NCI-H1105 (cell line): Measurements from ENCODE around the gene IFT81.
"Not testable (repeated sequence)": the region's sequence is repeated elsewhere in the genome, so short reads cannot be mapped to it uniquely, and the experiment has no call there.

Experiments used
- DNase-seq: peaks from one replicate; lab custom pipeline; 2025; lab: John Stamatoyannopoulos, UW

Gene IFT81

DNA sequence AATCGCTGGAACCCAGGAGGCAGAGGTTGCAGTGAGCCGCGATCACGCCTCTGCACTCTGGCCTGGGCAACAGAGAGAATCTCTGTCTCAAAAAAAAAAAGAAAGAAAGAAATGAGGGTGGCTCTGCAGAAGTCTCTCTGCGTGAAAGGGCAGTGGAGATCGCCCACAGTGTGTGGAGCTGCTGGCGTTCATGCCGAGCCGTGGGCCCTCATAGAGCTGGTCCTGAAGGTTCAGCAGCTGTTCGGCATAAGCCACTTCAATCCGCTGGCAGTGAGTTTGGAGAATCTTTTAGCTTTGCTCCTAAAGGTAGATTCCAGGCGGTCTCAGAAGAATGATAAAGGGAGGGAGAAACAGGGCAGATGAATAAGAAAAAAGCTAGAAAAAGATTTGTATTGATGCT, 120.2 kb downstream of the IFT81 start:
- no peak for DNase-seq

DNA sequence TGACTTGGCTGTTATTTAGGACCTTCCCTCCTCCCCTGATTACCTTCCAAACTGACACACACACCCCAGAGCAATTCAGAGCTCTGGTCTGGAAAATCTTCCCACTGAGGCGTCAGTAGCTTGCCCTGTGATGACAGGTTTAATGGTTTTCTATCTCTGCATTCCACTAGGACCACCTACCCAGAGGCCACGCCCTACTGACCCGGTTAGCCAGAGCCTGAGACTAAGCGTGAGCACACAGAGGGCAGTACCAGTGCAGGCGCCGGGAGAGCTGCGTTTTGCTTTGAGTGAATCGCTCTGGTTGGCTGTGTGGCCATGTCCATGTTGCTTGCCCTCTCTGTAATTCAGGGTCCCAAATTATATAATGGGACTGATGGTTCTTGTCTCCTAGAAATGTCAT, 120.7 kb downstream of the IFT81 start:
- no peak for DNase-seq

DNA sequence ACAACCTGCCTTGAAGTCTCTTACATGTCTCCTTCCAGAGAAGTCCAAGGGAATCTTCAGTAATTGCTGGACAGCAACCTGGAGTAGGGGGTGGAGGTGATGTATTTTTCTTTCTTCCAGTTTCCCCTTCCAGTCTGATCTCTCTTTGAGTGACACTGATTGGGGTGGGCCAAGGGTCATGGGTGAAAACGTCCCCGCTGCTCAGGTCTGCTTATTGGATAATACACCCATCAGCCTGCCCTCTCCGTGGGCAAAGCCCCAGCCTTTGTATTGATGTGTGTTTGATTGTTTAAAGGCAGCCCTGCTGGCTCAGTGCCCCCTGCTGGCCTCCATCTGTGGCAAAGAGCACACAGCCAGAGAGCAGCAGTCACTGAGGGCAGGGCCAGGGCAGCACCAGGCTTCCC, 121.2 kb downstream of the IFT81 start:
- no peak for DNase-seq

DNA sequence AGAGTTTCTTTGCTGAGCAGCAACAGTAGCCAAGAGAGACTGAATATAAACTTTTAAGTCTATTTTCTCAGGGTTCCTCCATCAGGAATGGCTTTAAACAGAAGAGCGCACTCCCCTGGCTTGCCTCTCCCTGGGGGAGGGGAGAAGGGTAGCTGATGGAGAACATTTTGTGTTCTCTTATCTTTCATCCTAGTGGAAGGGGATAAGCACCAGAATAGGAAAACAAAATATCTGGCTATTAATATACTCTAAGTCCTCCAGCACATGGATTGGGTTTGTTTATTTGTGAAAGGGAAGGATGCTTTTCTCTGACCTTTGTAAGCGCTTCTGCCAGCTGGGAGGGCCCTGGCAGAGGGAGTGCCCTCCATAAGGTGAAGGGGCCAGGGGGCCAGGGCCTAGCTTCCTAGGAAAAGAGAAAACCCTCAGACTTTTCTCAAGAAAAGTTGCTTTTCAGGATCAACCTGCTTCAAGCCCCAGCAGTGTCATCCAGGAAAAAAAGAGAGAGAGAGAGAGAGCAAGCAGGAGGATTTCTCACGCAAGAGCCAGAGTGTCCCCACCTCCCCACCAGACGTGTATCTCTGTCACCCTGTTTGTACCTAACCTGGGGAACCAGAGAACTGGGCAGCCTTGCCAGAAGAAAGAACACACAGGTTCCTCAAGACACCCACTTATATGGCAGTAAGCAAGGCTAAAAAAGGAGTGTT, 122.6 kb downstream of the IFT81 start:
- no peak for DNase-seq

DNA sequence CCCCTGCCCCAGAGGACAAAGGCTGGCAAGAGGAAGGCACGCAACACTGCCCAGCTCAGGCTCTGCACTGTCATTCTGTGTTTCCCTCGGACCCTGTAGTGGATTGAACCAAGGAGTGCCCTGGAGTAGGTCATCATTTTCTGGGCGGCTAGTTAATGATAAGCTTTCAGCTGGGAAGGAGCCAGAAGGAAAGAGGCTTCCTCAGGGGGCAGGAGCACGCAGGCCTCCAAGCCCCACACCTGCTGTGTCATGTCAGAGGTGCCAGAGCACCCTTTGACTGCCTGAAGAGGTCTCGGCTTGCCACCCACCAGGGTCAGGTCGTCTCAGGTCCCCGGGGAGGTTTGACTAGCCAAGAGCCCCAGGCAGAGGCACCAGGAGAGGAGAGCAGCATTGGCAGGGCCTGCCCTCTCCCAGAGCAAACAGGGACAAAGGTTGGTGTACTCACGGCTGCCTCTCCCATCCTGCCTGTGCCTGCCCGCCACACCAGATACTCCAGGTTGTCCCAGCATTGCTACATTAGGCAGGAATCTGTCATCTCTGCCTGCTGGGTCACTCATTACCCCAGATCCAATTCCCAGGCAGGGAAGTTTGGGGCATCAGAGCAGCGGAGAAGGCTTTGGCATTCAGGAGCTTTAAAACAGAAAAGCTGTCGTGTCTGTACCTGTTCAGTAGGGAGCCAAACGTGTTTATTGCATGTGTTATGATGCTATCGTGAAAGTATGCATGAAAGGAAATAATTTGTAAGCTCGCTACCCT, 123.4 kb downstream of the IFT81 start:
- DNase-seq: no peak

DNA sequence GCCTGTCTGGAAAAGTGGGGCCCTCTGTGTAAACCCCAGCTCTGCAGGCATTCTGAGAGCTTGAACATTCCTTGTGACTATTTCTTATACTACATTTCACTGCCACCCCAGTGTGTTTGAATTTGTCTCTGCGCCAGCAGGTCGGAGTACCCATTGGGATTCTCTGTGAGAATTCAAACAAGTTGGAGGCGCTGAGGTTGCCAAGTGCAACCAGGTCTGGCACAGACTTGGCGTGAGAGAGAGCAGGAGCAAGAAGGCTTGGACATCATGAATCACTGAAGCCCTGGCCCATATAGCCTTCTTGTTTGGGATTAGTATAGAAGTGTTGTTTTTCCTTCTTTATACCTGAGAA, 123.9 kb downstream of the IFT81 start:
- no peak for DNase-seq

DNA sequence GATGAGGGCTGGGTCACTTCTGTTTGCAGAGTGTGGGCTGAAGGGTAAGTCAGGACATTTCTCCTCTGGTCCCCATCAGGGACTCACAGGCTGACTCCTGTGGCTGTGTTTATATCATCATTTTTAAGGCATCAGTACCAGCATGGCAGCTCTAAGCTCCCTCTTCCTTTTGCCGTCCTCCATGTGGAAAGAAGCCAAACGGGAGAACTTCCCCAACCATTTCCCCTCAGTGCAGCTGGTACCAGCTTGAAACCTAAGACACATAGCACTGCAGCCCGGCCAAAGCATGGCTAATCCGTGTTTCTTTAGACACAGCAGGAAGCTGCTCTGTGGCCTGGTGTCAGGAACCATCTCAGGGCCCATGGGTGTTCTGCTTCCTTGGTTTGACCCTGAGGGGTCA, 124.9 kb downstream of the IFT81 start:
- no peak for DNase-seq

DNA sequence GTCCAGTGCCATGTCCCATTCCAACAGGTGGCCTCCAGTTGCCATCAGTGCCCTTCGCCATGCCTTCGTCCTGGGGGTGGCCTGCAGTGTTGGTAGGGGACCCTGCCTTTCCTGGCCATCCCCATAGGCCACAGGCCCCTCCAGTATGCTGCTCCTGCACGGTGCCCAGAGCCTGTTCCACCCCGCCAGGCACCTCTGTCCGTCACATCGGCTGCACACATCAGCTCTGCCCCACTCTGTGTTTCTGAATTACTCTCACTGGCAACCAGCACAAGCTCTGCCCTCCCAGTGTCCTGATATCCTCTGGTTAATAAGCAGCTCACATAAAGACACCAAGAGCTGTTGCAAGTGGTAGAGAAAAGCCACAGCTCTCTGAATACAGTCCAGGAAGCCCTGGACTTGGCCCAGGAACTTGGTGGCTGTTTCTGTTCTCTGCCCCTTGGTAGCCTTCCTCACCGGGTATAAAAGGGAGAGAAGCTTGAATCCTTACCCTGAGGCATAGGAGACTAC, 125.6 kb downstream of the IFT81 start:
- no peak for DNase-seq

DNA sequence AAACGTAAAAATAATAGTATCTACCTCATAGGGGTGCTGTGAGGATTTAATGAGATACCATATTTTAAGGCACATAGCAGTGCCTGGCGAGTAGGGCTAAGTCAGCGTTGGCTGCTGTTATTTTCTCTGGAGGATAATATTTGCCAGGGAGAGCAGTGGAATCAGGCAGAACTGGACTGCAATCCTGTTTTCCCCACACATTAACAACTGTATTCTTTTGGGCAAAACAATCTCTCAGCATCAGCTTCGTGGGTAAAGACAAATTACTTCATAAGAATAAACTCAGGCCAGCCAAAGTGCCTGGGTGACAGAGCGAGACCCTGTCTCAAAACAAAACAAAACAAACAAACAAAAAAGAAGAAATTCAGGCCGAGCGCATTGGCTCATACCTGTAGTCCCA, 127.2 kb downstream of the IFT81 start:
- no peak for DNase-seq

DNA sequence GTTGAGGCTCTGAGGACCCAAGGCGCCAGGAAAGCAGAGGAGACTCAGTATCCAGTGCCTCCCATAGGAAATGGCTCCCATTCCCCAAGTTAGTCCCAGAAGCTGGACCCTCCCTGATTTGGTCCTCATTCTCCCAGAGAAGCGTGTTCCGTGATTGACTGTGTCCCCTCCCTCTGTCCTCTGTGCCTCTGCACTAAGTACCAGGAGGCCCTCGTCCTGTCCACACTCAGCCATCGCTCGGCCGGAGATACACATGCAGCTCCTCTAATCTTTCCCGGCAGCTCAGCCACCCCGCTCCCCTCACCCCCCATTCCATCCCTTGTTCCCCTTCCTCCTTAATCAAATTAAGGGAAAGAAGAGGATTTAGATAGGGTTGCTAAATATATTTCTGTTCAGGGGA, 128.6 kb downstream of the IFT81 start:
- DNase-seq: no peak

DNA sequence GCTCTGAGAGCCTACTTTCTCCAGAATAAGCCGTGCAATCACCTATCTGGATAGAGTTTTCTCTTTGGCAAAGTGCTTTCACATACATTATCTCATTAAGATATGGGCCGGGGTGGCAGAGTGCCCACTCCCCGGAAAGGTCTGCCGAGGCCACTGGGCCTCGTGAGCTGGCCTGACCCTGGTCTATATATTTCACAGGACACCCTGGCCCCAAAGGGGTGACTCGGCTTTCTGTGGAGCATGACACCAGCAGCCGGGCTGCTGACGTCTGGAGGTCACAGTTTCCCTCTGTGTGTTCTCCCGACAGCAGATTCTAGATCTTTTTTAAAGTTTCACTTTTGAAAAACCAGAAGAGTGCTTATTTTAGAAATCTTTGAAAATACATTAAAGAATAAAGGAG, 129.0 kb downstream of the IFT81 start:
- DNase-seq: no peak

DNA sequence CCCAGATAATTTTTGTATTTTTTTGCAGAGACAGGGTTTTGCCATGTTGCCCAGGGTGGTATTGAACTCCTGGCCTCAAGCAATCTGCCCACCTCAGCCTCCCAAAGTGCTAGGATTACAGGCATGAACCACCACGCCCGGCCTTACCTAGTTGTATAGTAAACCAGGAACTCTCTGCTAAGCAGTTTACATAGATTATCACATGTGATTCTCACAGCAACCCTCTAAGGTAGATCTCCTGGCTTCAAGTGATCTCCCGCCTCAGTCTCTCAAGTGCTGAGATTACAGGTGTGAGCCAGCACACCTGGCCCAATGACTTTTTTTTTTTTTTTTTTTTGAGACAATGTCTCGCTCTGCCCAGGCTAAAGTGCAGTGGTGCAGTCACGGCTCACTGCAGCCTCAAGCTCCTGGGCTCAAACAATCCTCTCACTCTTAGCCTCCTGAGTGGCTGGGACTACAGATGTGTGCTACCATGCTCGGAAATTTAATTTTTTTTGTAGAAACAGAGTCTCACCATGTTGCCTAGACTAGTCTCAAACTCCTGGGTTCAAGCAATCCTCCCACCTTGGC, 130.9 kb downstream of the IFT81 start:
- DNase-seq: no peak

DNA sequence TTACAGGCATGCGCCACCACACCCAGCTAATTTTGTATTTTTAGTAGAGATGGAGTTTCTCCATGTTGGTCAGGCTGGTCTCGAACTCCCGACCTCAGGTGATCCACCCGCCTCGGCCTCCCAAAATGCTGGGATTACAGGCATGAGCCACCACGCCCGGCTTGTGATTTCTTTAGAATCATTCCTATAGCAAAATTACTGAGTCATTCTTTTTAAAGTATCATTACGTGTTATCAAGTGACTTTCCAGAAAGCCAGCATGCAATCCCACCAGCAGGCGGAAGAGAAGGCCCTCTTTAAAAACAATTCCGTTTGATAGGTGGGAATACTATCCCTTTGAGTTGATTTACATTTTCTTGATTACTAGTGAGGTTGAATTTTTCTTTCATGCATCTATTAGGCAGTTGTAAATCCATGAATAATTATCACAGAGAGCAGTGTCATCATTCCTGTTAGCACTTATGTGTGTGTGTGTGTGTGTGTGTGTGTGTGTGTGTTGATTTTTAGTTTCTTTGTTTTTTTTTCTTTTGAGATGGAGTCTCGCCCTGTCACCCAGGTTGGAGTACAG, 131.8 kb downstream of the IFT81 start:
- DNase-seq: not testable (repeated sequence)

DNA sequence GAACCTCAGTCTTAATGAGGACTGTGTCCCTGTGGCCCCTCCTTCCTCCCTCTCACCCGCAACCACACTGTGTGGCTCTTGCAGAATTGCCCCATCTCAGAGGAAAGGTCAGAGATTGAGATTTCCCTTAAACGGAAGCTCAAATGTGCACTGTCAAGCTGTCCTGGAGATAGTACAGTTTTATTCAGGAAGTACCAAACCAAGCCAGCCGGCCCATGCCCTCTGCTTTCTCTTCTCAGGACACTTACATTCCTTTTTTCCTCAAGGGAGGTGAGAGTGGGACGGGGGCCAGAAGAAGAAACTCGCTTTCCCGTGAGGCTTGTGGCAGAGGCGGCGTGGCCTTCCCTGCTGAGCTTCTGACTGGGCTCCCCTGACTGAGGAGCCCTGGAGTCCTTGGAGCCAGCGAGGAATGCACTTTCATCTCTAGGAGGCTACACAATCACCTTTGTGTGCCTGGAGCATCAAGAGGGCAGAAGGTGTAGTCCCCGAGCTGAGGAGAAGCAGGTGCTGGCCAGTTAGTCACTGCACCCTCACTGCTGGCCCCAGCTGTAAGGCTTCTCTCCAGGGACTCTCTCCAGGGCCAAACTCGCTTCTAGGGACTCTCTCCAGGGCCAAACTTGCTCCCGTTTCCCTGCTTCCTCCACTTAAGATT, 132.7 kb downstream of the IFT81 start:
- DNase-seq: no peak

DNA sequence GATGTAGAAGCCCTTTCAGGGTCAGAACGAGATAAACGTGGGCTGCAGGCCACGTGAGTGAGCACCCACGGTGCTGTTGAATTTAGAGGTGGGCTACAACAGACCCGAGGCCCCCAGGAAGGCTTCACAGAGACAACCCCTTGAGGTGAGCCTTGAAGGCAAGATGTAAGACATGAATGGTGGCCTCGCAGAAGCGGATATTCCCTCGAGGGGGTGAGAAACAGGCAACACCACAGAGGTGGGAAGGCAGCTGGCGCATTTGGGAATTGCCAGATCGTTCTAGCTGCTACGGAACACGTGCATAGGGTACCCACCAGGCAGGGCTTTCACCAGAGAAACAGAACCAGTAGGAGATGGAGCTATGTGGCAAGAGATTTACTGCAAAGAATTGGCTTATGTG, 134.3 kb downstream of the IFT81 start:
- DNase-seq: no peak

DNA sequence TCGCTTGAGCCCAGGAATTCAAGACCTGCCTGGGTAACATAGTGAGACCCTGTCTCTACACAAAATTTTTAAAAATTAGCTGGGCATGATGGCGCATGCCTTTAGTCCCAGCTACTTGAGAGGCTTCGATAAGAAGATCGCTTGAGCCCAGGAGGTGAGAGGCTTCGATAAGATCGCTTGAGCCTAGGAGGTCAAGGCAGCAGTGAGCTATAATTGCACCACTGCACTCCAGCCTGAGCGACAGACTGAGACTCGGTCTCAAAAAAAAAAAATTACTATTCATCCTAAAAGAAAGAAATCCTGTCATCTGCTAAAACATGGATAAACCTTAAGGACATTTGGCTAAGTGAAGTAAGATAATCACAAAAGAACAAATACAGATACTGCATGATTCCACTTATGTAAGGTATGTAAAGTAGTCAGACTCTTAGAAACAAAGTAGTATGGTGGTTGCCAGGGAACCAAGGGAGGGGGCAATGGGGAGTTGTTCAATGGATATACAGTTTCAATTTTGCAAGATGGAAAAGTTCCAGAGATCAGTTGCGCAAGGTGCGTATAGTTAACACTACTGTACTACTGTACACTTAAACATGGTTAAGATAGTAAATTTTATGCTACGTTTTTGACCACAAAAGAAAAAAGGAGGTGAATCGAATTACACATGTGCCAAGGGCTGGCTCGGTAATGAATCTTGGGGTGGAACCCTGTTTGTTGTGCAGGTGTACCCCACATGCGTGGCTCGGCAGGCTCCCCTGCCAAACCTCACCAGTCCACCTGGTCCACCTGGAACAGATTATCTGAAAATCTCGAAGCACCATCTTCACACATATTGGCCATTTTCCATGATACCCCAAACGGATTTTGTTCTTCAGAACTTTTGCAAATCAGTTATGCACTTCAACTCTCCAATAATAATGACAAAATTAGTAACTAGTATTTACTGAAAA, 138.6 kb downstream of the IFT81 start:
- DNase-seq: no peak

DNA sequence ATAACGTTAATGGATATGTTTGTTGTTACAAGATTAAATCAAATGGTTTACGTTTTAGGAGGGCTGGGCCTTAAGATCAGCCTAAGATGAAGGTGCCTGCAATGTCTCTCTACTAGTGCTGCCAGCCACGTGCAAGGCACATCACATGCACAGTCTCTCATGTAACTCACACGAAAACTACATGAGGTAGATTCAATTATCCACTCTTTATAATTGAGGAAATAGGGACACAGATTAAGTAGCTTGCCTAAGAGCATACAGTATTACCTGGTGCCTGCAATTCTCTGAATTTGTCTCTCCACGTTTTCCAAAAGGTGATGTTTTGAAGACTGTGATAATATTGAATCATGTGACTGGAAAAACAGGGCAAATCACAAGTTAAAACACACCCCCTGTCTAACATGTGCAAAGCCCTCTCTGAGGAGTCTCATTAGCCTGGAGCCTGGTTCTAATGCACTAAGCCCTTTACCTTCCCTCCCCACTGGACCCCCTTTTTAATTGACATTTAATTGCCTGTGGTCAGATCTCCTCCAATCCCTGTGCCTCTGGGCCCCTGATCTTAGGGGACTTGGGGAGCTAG, 142.3 kb downstream of the IFT81 start:
- peak; percentile 15 for DNase-seq

DNA sequence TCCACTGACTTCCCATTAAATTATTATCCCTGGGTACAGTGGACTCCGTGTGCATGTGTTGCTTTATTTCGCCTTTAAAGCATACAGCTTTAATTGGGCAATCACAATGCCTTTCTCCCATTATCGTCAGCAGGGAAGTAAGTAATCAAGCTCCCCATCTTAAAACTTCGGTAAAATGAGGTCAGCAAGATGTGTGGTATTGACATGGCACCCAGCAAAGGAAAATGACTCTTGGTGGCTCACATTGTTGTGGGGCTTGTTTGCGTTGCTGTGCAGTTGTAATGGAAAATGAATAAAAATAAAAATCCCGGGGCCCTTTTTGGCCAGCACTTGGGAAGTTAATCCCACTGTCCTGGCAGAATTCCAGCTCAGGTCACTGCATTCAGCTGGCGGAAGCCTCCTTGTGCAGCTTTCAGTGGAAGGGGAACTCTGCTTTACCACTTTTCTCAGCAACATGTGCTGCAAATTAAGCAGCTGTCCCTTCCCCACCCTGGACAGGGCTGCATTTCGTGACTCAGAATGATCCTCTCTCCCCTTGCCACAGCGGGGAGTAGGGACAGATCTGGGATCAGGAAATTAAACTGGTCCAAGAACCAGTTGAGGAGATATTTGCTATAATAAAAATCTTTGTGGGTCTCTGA, 142.9 kb downstream of the IFT81 start:
- peak; percentile 82 for DNase-seq
